Right atrium auricular region (tissue), 2 donors: ENCODE data around the gene SIL1. TPM values are rescaled to one million over a fixed set of nuclear protein-coding genes. Genes with fewer than 3 reads are reported as not detected.

Experiments
- DNase-seq: peaks from one replicate; pipeline ENCODE4 v3.0.0-alpha.2; 2019; ENCODE audit warnings: low spot score
- H3K27ac ChIP-seq, 2 donors: fragments of 200-600 bp; sonication (generic); 1 replicate in 1 of 2; 2 replicates in 1 of 2; pipeline ENCODE4 v1.5.1; 2016 to 2019
- H3K27me3 ChIP-seq, 2 donors: fragments of 200-600 bp; sonication (generic); one replicate each; pipeline versions ENCODE4 v1.5.1 to v1.6.0; 2017 to 2019
- H3K36me3 ChIP-seq: fragments of 200-600 bp; sonication (generic); one replicate; pipeline ENCODE4 v1.5.1; 2016
- H3K4me1 ChIP-seq, 2 donors: fragments of 200-600 bp; sonication (generic); one replicate each; pipeline versions ENCODE4 v1.5.1 to v1.6.0; 2017 to 2019
- H3K4me3 ChIP-seq, 2 donors: fragments of 200-600 bp; sonication (generic); 1 replicate in 1 of 2; 2 replicates in 1 of 2; pipeline ENCODE4 v1.5.1; 2017 to 2019; ENCODE audit warnings: mild to moderate bottlenecking in 1 of 2, moderate library complexity in 1 of 2
- H3K9me3 ChIP-seq, 2 donors: fragments of 200-600 bp; sonication (generic); one replicate each; pipeline ENCODE4 v1.5.1; 2019
- total RNA-seq, 2 donors: library from RNA; depleted of rRNA; stranded (reverse); fragments of >200 nt; gene quantifications; one replicate each; pipeline ENCODE4 v1.1.0, GENCODE V29; 2016
- TF ChIP-seq, protein P1 (sequence below), 2 donors: fragments of 200-600 bp; sonication (generic); IDR thresholded peaks; one replicate each; pipeline ENCODE4 v1.5.1; 2019; ENCODE audit warnings: antibody characterized with exemption in 2 of 2

The SIL1 gene
- total RNA-seq, 2 donors from 2014 or later, result 32.7 to 41.3 TPM

DNA sequence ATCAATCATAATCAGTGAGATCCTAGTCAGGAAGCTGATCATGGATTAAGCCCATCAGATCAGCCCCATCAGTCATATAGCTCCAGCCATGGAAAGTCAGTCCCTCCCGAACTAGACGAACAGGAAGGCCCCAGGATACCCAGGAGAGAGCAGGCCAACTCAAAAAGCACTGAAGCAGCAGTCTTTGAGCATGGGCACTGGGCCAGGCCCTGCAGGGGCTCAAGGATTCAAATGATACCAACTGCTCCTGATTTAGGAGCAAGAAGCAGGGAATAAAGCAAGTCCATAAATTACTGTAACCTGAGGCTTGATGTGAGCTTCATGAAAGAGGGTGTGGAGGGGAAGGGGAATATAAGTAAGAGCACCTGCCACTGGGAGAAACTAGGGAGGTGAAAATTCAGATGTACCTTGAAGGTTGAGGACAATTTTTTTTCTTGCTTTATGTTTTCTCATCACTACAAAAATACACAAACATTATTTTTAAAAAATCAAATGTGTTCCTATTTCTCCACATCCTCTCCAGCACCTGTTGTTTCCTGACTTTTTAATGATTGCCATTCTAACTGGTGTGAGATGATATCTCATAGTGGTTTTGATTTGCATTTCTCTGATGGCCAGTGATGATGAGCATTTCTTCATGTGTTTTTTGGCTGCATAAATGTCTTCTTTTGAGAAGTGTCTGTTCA is 115.2 kb downstream of the SIL1 start:
- Histone ChIP-seq H3K36me3 (no peaks in the 10 kb centered on the region), H3K4me3 (no peak overlapping the region), H3K27me3 (no peaks in the 10 kb centered on the region), H3K9me3 (no peaks in the 10 kb centered on the region), H3K27ac (no peak overlapping the region), H3K4me1 (no peaks in the 10 kb centered on the region)
- TF ChIP-seq, protein P1, sequence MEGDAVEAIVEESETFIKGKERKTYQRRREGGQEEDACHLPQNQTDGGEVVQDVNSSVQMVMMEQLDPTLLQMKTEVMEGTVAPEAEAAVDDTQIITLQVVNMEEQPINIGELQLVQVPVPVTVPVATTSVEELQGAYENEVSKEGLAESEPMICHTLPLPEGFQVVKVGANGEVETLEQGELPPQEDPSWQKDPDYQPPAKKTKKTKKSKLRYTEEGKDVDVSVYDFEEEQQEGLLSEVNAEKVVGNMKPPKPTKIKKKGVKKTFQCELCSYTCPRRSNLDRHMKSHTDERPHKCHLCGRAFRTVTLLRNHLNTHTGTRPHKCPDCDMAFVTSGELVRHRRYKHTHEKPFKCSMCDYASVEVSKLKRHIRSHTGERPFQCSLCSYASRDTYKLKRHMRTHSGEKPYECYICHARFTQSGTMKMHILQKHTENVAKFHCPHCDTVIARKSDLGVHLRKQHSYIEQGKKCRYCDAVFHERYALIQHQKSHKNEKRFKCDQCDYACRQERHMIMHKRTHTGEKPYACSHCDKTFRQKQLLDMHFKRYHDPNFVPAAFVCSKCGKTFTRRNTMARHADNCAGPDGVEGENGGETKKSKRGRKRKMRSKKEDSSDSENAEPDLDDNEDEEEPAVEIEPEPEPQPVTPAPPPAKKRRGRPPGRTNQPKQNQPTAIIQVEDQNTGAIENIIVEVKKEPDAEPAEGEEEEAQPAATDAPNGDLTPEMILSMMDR (IDR thresholded peaks at IDR 0.05), result no peak
- no peak for DNase-seq

DNA sequence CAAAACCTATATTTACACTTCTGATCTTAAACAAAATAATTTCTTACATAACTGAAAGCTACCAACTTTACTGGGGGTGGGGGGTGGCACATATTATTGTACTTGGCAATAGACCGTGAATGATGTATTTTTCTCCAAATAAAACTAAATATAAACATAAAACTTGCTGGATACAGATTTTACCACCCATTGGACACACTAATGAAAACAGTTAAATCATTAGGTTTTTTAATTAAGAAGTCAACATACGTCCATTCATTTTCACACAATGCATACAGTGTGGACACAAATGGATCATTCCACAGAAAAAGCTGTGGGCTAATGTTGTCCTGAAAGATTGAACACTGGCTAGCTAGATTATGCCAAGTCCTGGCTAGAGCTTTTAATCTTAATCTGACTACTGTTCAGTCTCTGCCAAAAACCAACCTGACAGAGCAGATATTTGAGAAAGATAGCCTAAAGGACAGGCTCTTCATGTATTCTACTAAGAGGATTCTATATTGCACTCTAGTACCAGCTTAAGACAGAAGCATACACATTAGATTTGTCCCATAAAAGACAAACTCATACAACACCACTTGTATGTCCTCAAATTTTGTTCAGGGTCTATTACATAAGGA is 118.1 kb downstream of the SIL1 start:
- H3K27ac ChIP-seq, result no peak overlapping the region
- peaks cover 0 to 9% of the 10 kb centered on the region in 2 donors for H3K4me1 ChIP-seq
- no peaks in the 10 kb centered on the region for H3K27me3 ChIP-seq
- DNase-seq, result no peak
- TF ChIP-seq, protein P1 (IDR thresholded peaks at IDR 0.05), result no peak
- no peaks in the 10 kb centered on the region for H3K9me3 ChIP-seq
- H3K4me3 ChIP-seq, result no peak overlapping the region
- H3K36me3 ChIP-seq, result no peaks in the 10 kb centered on the region

DNA sequence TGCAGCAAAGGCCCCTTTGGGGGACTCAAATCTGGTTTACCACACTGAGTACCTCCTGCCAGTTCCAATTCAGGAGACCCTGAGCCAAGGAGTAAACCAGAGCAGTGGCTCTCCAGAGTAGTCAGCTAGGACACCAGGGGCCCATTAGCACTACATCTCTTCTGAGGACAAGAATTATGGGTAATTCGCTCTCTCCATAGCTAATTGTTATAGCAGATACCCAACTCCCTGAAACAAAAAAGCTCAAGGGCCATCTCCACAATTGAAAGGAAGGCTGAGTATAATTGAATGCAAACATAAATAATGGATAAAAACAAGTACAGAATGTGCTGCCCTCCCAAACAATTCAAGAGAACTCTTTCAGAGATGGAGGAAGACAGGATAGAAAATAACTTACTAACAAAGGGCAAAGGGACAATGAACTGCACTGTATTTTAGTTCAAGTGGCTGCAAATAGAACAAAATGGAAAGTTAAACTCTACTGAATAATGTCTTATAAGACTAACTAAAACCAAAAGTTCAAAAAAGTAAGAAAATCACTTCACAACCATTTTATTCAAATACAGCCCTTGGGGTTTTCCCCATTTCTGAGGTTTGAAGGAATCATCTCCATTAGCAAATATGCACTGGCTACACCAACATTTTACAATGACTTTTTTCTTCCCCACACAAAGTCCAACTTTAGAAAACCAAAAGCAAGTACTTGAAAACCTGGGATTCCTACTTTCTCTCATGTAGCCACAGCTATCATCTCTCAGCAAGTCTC is 118.8 kb downstream of the SIL1 start:
- Histone ChIP-seq H3K36me3 (no peaks in the 10 kb centered on the region), H3K4me1 (peaks cover 0 to 10% of the 10 kb centered on the region in 2 donors), H3K27me3 (no peaks in the 10 kb centered on the region), H3K27ac (no peak overlapping the region), H3K9me3 (no peaks in the 10 kb centered on the region), H3K4me3 (no peak overlapping the region)
- TF ChIP-seq, protein P1 (IDR thresholded peaks at IDR 0.05), result no peak
- no peak for DNase-seq

DNA sequence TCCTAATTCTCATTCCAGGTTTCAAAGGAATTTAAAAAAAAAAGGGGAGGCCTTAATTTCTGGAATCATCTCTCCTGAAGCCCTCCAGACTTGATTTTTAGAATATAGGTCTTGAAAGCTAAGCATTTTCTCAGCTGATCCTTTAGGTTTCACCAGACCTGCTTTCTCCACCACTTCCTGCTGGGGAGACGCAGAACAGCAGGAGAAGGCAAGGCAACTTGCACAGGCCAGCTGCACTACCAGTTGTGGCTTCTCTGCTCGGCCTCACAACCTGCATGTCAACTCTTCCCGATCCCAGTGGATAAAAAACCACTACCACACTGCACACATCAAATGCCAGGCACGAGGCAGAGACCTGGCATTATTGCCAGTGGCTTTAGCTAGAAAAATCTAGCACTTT is 119.8 kb downstream of the SIL1 start:
- Histone ChIP-seq H3K36me3 (no peaks in the 10 kb centered on the region), H3K27me3 (no peaks in the 10 kb centered on the region), H3K9me3 (no peaks in the 10 kb centered on the region), H3K27ac (no peak overlapping the region), H3K4me3 (no peak overlapping the region), H3K4me1 (peaks cover 0 to 10% of the 10 kb centered on the region in 2 donors)
- DNase-seq, result no peak
- TF ChIP-seq, protein P1 (IDR thresholded peaks at IDR 0.05), result no peak

DNA sequence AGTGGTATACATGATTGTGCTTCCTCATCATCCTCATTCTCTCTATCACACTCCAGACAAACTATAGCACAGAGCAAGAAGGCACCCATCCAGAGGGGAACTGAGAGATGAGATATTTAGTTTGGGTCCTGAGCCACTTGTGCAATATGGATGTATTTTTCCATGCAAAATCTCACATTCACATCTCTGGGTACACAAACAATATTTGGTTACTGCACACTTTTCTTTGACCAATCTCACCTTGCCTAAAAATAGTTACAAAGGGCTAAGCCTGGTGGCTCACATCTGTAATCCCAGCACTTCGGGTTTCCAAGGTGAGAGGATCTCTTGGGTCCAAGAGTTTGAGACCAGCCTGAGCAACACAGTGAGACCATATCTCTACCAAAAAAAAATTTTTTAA is 120.3 kb downstream of the SIL1 start:
- DNase-seq, result no peak
- Histone ChIP-seq H3K4me1 (peaks cover 0 to 10% of the 10 kb centered on the region in 2 donors), H3K36me3 (no peaks in the 10 kb centered on the region), H3K4me3 (no peak overlapping the region), H3K9me3 (no peaks in the 10 kb centered on the region), H3K27me3 (no peaks in the 10 kb centered on the region), H3K27ac (no peak overlapping the region)
- TF ChIP-seq, protein P1 (IDR thresholded peaks at IDR 0.05), result no peak
